Spleen (tissue), 7 donors: ENCODE data around the gene LRRC7.

Experiments used
- POLR2A ChIP-seq, 3 donors: fragments of 450-650 bp; IDR thresholded peaks; one replicate each; pipeline ENCODE4 v1.5.1; 2017; ENCODE audit warnings: antibody characterized with exemption in 3 of 3, mild to moderate bottlenecking in 1 of 3
- POLR2AphosphoS5 ChIP-seq, 3 donors: sonication (generic); formaldehyde crosslinking; IDR thresholded peaks; one replicate each; pipeline ENCODE4 v1.5.1; 2017; ENCODE audit warnings: antibody characterized with exemption in 3 of 3
- TF ChIP-seq, protein P1 (sequence below), 11 experiments: fragments of 200-600 bp in 7 of 11; fragments of 450-650 bp in 4 of 11; sonication (generic) in 4 of 11; IDR thresholded peaks in 8 of 11; conservative IDR thresholded peaks in 3 of 11; 1 replicate in 7 of 11; 2 replicates in 4 of 11; pipeline versions ENCODE4 v1.4.0 to v1.8.0; 2016 to 2021; ENCODE audit warnings: antibody characterized with exemption in 11 of 11, inconsistent platforms in 4 of 11, mild to moderate bottlenecking in 1 of 11
- donor health status: DM: no; HTN: no; CAD: no; lungs with moderate emphysema.
- donor health status: DM: no; HTN: no; CAD: no.
- donor health status: DM: no; HTN: no; CAD: no.

DNA sequence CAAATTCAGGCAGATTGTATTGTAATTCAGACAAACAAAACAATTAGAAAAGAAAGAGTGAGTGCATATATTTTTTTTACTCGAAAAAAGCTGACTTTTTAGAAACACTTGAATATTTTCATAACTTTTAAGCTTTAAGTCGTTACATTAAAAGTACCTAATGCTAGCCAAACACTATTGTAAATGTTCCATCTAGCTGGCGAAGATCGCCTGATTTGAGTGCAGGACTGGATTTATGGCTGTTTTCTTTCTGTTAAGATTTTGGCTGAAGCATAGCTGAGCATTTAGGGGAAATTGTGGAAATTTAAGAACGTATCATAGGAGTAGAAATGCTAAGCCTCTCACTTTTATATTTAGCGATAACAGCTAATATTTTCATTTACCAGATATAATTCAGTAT lies 24.6 kb downstream of the LRRC7 start:
- TF ChIP-seq, protein P1, sequence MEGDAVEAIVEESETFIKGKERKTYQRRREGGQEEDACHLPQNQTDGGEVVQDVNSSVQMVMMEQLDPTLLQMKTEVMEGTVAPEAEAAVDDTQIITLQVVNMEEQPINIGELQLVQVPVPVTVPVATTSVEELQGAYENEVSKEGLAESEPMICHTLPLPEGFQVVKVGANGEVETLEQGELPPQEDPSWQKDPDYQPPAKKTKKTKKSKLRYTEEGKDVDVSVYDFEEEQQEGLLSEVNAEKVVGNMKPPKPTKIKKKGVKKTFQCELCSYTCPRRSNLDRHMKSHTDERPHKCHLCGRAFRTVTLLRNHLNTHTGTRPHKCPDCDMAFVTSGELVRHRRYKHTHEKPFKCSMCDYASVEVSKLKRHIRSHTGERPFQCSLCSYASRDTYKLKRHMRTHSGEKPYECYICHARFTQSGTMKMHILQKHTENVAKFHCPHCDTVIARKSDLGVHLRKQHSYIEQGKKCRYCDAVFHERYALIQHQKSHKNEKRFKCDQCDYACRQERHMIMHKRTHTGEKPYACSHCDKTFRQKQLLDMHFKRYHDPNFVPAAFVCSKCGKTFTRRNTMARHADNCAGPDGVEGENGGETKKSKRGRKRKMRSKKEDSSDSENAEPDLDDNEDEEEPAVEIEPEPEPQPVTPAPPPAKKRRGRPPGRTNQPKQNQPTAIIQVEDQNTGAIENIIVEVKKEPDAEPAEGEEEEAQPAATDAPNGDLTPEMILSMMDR (IDR thresholded peaks at IDR 0.05 in 8 of 11, conservative IDR thresholded peaks at IDR 0.05 in 3 of 11) = no peak
- no peak for TF ChIP-seq POLR2AphosphoS5 (IDR thresholded peaks at IDR 0.05)
- TF ChIP-seq POLR2A (IDR thresholded peaks at IDR 0.05) = no peak
